Vagina (tissue), 2 donors: ENCODE results near the gene AQP7.

Experiments
- CTCF ChIP-seq, 3 experiments: fragments of 450-650 bp in 2 of 3; fragments of 200-600 bp in 1 of 3; sonication (generic) in 1 of 3; IDR thresholded peaks; one replicate each; pipeline ENCODE4 v1.5.1; 2017 to 2019; ENCODE audit warnings: antibody characterized with exemption in 3 of 3, mild to moderate bottlenecking in 2 of 3, moderate library complexity in 2 of 3
- POLR2A ChIP-seq, 2 donors: fragments of 450-650 bp; IDR thresholded peaks; one replicate each; pipeline ENCODE4 v1.6.1; 2017; ENCODE audit warnings: antibody characterized with exemption in 2 of 2, mild to moderate bottlenecking in 2 of 2, moderate library complexity in 2 of 2
- POLR2AphosphoS5 ChIP-seq, 2 donors: sonication (generic); formaldehyde crosslinking; IDR thresholded peaks; one replicate each; pipeline ENCODE4 v1.9.0; 2017; ENCODE audit warnings: antibody characterized with exemption in 2 of 2, mild to moderate bottlenecking in 2 of 2, low read depth in 1 of 2; ENCODE audit not compliant: insufficient read depth in 1 of 2

GRCh38 chr9:33430942-33431341, 28.6 kb upstream of the AQP7 start:
- TF ChIP-seq POLR2AphosphoS5 (IDR thresholded peaks at IDR 0.05; ENCODE audit: insufficient read depth in 1 of 2, low read depth in 1 of 2) = no peak
- TF ChIP-seq CTCF (IDR thresholded peaks at IDR 0.05) = no peak
- TF ChIP-seq POLR2A (IDR thresholded peaks at IDR 0.05) = no peak
